GM18502 (cell line): ENCODE data around the gene ZNF324B.
"Not testable (repeated sequence)": the region's sequence is repeated elsewhere in the genome, so short reads cannot be mapped to it uniquely, and the experiment has no call there.

Experiments used
- ATAC-seq: cut with Tn5 transposase; IDR thresholded peaks from one replicate; pipeline ENCODE4 v1.9.1; 2021; ENCODE audit warnings: mild to moderate bottlenecking; ENCODE audit not compliant: unreplicated experiment, poor library complexity

ZNF324B gene

DNA sequence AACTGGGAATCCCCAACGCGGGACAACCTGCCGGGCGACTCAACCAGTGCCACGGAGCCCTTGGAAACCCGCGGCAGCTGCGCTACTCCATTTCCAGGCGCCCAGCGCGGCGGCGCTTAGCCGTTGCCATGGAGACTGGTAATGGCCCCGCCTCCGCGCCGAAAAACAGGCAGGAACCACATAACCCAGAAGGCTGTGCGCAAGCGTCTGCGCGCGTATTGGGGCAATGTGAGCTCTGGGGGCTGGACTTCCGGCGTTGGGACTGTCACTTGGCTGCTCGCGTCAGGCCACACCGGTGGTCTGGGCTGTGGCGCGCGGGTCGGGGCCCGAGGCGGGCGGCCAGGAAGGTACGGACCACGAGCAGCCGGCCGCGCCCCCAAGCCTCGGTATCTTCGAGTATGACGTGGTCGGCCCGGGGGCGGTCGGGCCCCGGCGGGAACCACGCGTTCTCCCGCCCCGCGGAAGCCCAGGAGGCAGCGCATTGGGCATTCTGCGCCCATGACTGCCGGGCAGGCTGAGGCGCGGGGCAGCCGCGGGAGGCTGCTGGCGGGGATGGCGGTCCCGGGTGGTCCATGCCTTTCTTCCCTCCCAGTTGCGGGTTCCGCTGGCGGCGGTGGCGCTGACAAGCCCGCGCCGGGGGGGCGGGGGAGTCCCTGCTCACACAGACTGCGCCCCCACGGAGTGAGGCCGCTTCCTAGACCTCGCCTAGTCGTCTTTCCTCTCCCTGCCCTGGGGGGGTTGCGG lies at the start of gene ZNF324B:
Gene ZNF324B (plus strand): TSS at position 265 of the 744 bp plus-strand sequence. CDS start 2,080 bp downstream, outside the sequence.
- peak; percentile 94 for ATAC-seq

DNA sequence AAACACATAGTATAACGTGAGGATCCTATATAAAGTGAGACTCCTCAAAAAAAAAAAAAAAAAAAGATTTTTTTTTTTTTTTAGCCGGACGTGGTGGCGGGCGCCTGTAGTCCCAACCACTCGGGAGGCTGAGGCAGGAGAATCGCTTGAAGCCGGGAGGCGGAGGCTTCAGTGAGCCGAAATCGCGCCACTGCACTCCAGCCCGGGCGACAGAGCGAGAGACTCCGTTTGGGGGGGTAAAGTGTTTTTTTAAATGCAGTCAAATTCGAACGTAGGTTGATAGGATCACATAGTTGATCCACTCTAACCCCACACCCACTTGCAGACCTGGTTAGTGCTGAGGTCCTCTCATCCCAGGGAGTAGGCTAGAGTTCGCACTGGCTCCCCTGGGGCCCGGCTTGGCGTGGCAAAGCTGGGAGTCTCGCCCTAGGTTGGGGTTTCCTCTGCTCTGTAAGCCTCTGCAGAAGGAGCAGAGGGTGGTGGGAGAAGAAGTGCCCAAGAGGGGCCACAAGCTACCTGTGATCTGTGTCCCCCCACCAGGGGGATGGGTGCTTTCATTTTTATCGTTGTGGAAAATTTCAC lies 49.5 kb upstream of the ZNF324B start:
- ATAC-seq = no peak

- ATAC-seq = not testable (repeated sequence)
Observed at GRCh38 chr19:58403920-58404478, 47.4 kb upstream of the ZNF324B start.

DNA sequence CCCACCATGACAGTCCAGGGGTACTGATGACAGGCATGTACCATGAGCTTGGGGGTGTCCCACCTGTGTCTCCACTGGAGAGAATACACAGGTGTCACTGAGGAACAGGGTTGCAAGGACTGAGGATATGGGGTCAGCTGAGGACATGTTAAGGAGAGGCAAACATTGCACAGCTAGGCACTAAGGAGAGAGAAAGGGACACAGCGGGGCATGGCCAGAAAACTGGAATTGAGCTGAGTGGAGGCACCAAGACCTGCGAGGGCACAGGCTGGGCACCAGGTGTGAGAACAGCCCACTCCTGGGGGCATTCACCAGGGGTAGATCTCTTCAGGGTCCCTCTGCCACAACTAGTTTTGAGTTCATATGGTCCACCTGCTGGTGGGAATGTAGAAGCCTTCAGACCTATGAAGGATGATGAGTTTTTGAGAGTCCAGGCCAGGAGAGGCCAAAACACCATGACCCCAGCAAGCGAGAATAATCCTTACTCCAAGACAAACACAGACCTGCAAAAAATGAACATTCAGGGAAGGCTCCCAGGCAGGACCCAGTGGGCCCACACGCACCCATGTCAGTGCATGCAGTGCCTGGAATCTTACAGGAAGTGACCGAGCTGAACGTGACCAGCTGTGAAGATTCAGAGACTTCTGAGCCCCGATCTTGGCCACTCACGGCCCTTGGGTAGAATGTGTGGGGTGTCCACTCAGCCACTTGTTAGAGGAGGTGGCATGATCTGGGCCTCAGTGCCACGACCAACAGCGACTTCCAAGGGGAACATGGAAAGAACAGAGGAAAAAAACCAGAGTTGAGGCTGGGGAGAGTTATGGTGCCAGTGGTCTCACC lies 44.4 kb upstream of the ZNF324B start:
- no peak for ATAC-seq

DNA sequence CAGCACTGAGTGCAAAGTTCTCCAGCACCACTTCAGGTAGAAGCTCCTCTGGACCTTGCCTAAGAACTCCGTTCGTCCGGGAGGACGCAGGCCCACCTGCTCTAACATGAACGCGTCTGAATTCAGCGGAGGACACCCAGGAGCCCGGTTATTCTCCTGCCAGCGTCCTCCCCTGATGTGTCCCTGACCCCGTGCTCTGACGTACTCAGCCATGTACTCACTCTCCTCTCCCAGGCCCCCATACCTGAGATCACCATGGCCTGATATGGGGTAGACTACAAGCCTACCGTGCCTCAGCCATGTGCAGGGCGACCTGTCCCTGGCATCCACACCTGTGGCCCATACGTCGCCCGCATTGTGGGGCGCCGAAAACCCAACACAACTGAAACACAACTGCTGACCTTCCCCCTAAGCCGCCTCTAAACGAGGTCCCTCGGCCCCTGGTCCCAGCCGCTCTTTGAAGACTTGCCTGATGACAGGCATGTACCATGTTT lies 43.7 kb upstream of the ZNF324B start:
- ATAC-seq = no peak

- peak; percentile 93 for ATAC-seq
Observed at GRCh38 chr19:58408152-58409009, 43.0 kb upstream of the ZNF324B start, which contains the start of gene ZNF584. TSS of gene ZNF584 (plus strand) at chr19:58408649. CDS start at chr19:58409148, 499 bp downstream.

- peak; percentile 12 for ATAC-seq
Observed at GRCh38 chr19:58409010-58409790, 42.2 kb upstream of the ZNF324B start.

- no peak for ATAC-seq
Observed at GRCh38 chr19:58416604-58417003, 34.8 kb upstream of the ZNF324B start.

- ATAC-seq = no peak
Observed at GRCh38 chr19:58417071-58417470, 34.4 kb upstream of the ZNF324B start.

- ATAC-seq = no peak
Observed at GRCh38 chr19:58428617-58429016, 22.8 kb upstream of the ZNF324B start.

GRCh38 chr19:58429745-58430144 lies 21.7 kb upstream of the ZNF324B start:
- ATAC-seq = no peak

- no peak for ATAC-seq
Observed at GRCh38 chr19:58434217-58434616, 17.2 kb upstream of the ZNF324B start.

DNA sequence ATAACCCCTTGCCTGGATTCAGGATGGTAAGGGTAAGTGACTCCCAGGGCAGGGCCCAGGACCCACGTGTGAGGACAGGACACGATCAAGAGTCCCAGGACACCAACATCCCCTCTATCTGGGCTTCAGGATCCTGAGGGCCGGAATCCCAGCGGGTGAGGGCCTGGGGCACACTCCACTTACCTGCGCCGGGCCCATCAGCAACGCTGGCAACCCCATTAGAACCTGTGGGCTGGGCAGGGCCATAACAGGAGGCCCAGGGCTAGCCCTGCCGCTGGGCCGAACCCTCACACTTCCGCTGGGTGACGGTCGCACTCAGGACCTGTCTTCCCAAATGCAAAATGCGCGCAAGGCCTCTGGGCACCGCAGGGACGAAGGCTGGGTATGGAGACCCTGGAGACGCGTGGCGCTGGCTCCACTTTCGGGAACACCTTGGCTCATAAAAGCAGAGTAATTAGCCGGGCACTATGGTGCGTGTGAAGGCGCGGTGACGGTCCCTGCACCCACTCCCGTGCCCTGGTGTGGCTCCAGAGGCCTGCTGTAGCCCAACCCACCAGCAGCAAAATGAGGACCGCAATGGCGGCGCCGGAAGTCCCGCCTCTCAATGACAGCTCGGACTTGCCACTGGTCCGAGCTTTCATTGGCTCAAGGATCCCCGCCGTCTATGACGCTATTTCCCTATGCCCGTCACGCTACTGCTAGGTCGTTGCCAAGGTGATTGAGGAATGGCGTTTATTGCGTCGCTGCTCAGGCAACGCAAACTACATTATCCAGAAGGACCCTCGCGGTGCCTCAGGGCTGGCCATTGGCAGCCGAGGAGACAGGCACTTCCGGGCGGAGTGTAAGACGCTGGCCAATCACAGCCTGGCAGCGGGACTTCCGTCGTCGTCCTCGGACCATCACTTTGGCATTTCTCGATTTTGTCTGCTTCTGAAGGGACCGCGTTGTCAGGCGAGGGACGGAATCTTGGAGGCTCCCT lies 11.6 kb upstream of the ZNF324B start, which contains the start of gene ZNF132:
Gene ZNF132 (minus strand): TSS at position 578 of the 979 bp plus-strand sequence. CDS start 332 bp downstream, at position 246.
- ATAC-seq = peak; percentile 95

DNA sequence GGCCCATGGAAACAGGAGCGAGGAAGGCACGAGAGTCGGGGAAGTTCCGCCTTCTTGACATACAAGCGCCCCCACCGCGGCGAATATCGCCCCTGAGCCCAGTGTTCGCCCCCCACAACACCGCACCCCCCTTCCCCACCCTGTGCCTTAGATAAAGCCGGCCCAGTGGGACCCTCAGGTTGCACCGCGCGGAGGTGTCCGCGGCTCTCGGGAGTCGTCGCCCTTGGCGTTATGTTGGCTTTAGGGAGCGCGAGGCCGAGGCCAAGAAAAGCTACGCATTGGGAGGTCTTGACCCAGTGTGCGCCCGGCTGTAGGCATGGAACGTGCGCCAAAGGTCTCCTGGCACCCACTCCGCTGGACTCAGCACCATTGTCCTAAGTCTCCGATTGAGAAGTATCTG lies 10.9 kb upstream of the ZNF324B start:
- ATAC-seq = no peak

DNA sequence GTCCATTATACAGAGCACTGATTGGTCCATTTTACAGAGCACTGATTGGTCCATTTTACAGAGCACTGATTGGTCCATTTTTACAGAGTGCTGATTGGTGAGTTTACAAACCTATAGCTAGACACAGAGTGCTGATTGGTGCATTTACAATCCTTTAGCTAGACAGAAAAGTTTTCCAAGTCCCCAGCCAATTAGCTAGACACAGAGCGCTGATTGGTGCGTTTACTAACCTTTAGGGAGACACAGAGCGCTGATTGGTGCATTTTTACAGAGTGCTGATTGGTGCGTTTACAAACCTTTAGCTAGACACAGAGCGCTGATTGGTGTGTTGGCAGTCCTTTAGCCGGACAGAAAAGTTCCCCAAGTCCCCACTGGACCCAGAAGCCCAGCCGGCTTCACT lies 8.4 kb upstream of the ZNF324B start:
- not testable (repeated sequence) for ATAC-seq

- ATAC-seq = not testable (repeated sequence)
Observed at GRCh38 chr19:58448860-58449259, 2.6 kb upstream of the ZNF324B start.

DNA sequence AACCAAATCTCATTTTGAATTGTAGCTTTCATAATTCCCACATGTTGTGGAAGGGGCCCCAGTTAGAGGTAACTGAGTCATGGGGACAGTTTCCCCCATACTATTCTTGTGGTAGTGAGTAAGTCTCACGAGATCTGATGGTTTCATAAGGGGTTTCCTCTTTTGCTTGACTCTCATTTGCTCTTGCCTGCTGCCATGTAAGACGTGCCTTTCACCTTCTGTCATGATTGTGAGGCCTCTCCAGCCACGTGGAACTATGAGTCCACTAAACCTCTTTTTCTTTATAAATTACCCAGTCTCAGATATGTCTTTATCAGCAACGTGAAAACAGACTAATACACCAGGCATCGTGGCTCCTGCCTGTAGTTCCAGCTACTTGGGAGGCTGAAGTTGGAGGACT lies 1.4 kb upstream of the ZNF324B start:
- ATAC-seq = not testable (repeated sequence)
